Measurements from ENCODE around the gene BTC.

BTC gene

DNA sequence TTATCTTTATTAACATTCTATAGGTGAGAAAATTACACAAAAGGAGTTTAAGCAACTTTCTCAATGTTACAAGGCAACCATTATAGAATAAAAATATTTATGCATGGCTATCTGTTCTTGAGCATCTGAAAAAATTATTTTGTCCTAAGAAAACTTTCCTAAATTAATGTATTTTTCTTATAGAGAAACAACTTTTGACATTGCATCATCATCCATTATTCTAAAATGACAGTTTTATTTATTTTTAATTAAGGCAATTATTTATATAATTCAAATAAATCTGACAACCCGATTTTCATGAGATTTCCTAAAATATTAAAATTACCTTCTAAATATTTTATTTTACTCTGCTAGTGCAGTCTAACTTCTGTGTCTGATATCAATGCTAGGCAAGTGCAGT, 4.8 kb downstream of the BTC start:
- no peak for DNase-seq (ENCODE audit: low read depth)
- TF ChIP-seq, protein P1, sequence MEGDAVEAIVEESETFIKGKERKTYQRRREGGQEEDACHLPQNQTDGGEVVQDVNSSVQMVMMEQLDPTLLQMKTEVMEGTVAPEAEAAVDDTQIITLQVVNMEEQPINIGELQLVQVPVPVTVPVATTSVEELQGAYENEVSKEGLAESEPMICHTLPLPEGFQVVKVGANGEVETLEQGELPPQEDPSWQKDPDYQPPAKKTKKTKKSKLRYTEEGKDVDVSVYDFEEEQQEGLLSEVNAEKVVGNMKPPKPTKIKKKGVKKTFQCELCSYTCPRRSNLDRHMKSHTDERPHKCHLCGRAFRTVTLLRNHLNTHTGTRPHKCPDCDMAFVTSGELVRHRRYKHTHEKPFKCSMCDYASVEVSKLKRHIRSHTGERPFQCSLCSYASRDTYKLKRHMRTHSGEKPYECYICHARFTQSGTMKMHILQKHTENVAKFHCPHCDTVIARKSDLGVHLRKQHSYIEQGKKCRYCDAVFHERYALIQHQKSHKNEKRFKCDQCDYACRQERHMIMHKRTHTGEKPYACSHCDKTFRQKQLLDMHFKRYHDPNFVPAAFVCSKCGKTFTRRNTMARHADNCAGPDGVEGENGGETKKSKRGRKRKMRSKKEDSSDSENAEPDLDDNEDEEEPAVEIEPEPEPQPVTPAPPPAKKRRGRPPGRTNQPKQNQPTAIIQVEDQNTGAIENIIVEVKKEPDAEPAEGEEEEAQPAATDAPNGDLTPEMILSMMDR (conservative IDR thresholded peaks at IDR 0.05; ENCODE audit: low read depth, low read length): no peak
- no peak overlapping the region for H3K4me3 ChIP-seq (ENCODE audit: low read length)

DNA sequence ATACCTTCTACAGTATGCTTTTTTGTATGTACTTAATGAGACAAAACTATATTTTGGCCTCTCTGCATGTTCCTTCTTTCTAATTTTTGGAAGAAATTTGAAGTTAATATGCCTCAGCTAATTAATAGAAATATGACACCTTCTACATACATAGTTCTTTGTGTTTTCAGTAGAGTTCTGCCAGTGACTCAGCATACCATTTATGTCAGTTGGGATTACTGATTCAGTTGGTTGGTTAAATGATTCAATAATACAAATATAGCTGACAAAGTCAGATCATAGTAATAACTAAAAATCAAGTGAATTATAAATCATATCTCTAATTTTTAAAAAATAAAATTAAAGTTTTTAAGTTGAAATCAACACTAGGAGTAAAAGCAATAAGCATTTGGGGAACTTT, 16.8 kb downstream of the BTC start:
- DNase-seq (ENCODE audit: low read depth): no peak
- TF ChIP-seq, protein P1 (conservative IDR thresholded peaks at IDR 0.05; ENCODE audit: low read depth, low read length): no peak

DNA sequence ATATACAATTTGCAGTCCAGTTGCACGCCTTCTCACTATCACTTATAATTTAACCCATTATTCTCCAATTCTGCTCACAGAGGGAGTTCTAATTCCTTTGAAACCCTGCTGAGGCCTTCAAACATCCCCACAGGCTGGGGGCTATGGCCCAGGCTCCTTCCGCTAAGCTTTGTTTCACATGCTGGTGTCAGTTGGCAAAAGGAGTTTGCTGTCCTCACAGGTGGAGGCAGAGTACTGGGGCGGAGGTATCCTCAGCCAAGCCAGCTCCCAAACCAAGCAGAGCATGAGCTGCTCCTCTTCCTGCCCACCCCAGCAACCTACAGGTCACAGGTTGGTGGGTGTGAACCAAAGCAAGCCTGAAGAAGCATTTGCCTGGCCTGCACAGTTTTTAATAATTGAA, 21.5 kb downstream of the BTC start:
- no peak overlapping the region for H3K4me3 ChIP-seq (ENCODE audit: low read length)
- TF ChIP-seq, protein P1 (conservative IDR thresholded peaks at IDR 0.05; ENCODE audit: low read depth, low read length): no peak

More for the DNA sequence above, 16.8 kb downstream of the BTC start:
- no peak overlapping the region for H3K4me3 ChIP-seq (ENCODE audit: low read length)

DNA sequence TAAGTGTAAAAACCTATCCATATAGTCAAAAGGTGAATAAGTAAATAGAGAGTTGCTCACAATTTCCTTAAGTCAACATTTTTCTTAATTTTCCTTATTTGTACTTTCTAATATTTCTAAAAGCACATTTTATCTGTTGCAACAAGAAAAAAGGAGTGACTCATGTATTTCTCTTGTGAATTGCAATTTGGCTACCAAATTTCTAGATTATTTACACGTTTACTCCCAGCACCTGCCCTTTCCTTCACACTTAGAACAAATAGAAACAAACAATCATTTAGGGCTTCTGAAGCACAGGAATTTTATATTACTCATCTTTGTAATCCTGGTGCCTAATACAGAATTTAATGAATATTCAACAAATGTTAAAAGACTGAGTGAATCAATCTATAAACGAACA, 22.2 kb downstream of the BTC start:
- TF ChIP-seq, protein P1 (conservative IDR thresholded peaks at IDR 0.05; ENCODE audit: low read depth, low read length): no peak
- no peak overlapping the region for H3K4me3 ChIP-seq (ENCODE audit: low read length)
- no peak for DNase-seq (ENCODE audit: low read depth)

More for the DNA sequence above, 21.5 kb downstream of the BTC start:
- no peak for DNase-seq (ENCODE audit: low read depth)

DNA sequence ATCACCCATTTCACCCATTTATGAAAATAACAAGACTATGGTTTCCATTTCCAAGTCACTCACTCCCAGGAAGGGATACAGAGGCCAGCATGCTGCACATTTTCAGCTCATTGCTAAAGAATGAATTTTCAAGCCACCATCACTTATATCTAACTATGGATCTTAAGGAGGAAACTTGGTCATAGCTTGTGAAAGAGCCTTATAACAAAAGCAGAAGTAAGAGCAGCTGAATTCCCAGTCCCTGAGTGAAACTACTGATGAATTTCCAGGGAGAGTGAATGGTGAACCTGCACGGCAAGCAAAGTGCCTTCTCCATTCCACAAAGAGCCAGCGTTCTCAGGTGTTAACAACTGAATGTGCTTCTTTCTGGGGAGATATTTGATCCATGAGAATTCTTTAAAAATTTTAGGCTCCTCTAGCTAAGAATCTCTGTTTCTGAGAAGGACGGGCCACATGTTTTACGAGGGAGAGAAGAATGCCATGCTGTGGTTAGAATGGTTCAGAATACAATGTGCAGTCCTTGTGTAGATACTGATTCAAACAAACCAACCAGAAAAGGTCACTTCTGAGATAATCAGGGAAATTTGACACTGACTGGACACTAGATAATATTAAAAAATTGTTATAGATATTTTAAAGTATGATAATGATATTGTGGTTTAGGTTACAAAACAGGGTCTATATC, 24.0 kb downstream of the BTC start:
- no peak overlapping the region for H3K4me3 ChIP-seq (ENCODE audit: low read length)
- TF ChIP-seq, protein P1 (conservative IDR thresholded peaks at IDR 0.05; ENCODE audit: low read depth, low read length): no peak
- no peak for DNase-seq (ENCODE audit: low read depth)

DNA sequence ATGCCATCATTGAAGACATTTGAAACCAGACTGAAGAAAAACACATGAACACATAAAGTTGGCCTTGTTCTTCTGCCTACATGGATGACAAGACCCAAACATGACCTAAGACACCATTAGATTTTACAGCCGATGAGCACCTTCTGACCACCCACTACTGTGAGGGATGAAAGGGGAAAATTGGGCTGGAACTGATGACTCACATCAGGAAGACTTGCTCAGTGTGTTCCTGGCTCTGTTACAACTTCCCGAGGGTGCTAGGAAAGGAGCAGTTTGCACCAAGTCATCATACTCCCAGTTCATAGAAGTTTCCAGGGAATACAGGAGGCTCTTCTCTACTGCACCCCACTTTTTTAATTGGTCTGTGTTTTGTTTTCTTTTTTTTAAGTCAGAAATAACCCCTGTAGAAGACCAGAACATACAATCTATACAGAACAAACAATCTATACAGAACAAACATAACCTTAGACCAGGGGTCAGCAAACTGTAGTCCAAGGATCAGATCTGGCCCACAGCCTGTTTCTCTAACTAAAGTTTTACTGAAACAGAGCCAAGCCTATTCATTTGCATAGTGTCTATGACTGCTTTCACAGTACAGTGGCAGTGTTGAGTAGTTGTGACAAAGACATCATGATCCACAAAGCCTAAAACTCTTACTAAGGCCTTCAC, 25.3 kb downstream of the BTC start:
- TF ChIP-seq, protein P1 (conservative IDR thresholded peaks at IDR 0.05; ENCODE audit: low read depth, low read length): peak; percentile 6
- no peak for DNase-seq (ENCODE audit: low read depth)
- no peak overlapping the region for H3K4me3 ChIP-seq (ENCODE audit: low read length)

DNA sequence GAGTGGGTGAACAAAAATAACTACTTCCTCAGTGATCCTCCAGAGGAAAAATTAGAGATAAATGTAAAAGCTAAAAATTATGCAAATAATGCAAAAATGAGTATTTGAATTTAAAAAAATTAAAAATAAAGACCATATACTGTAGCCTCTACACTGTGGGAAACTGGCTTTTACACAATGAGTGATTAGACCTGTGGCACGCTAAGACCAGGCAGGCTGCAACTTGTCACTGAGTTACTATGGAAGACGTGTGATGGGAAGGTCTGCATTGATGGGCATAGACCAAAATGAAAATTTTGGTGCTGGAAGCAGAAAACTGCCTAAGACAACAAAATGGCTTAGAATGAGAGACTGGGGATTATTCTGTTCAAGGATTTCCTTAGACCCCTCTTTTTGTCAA, 30.2 kb downstream of the BTC start:
- no peak overlapping the region for H3K4me3 ChIP-seq (ENCODE audit: low read length)
- TF ChIP-seq, protein P1 (conservative IDR thresholded peaks at IDR 0.05; ENCODE audit: low read depth, low read length): no peak
- no peak for DNase-seq (ENCODE audit: low read depth)
